Measurements from ENCODE around the gene CEP41. TPM values are rescaled to one million over a fixed set of nuclear protein-coding genes. Genes with fewer than 3 reads are reported as not detected.

The CEP41 gene
- total and polyA plus RNA-seq, 10 of the 15 experiments (the other 5 are each of a cell fraction or from before 2014, with no cell fraction given) = 11.4 to 43.0 (median 24.7) TPM

DNA sequence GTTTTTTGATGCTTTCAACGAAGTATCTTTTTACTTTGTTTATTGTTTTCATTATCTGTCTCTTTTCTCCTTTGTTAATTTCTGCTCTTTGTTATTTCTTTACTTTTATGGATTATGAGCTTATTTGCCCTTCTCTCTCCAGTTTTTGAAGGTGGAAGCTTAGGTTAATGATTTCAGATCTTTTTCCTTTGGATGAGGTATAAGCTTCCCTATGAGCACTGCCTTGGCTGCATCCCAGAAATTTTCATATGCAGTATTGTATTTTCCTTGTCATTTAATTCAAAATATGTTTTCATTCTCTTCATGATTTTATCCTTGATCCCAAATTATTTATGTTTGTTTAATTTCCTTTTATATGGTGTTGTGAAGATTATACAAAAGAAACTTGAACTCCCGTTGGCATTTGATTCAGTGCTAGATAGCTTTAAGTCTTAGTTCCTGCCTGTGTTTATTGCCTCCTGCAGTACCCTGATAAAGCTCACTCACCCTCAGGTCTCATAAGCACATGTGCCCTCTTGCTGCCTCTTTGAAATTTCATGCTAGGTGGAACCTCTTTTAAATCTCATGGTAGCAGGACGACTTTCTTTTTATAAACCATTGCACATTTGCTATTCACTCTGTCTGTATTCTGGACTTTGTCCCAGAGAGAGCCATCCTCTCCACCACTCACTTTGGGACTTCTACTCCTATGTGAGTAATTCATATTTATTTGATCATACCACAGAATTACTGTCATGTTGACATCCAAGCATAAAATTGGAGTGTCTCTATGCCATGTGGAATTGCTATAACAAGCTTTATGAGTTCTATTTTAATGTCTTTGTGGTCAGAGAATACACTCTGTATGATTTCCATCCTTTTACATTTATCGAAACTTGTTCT, 23.0 kb upstream of the CEP41 start:
- WGBS (ENCODE audit: insufficient coverage, insufficient replicate concordance, low lambda C conversion rate, missing lambda C conversion rate) = 41% methylated on average over 4 of the region's 4 CpGs
- FAIRE-seq (no peak), ATAC-seq (no peak), DNase-seq (ENCODE audit: low read depth, low spot score) (no peak)
- TF ChIP-seq RAD51 (IDR thresholded peaks at IDR 0.05) = no peak
- TF ChIP-seq, protein P1, sequence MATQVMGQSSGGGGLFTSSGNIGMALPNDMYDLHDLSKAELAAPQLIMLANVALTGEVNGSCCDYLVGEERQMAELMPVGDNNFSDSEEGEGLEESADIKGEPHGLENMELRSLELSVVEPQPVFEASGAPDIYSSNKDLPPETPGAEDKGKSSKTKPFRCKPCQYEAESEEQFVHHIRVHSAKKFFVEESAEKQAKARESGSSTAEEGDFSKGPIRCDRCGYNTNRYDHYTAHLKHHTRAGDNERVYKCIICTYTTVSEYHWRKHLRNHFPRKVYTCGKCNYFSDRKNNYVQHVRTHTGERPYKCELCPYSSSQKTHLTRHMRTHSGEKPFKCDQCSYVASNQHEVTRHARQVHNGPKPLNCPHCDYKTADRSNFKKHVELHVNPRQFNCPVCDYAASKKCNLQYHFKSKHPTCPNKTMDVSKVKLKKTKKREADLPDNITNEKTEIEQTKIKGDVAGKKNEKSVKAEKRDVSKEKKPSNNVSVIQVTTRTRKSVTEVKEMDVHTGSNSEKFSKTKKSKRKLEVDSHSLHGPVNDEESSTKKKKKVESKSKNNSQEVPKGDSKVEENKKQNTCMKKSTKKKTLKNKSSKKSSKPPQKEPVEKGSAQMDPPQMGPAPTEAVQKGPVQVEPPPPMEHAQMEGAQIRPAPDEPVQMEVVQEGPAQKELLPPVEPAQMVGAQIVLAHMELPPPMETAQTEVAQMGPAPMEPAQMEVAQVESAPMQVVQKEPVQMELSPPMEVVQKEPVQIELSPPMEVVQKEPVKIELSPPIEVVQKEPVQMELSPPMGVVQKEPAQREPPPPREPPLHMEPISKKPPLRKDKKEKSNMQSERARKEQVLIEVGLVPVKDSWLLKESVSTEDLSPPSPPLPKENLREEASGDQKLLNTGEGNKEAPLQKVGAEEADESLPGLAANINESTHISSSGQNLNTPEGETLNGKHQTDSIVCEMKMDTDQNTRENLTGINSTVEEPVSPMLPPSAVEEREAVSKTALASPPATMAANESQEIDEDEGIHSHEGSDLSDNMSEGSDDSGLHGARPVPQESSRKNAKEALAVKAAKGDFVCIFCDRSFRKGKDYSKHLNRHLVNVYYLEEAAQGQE (IDR thresholded peaks at IDR 0.05; ENCODE audit: low read depth, low read length) = no peak
- no peak overlapping the region for H2AFZ ChIP-seq (ENCODE audit: control insufficient read depth, low read depth, low read length)
- no peaks in the 10 kb centered on the region for H3K79me2 ChIP-seq (ENCODE audit: control insufficient read depth, insufficient read depth, low read length)
- intact Hi-C loops (cut with micrococcal nuclease; ENCODE audit: unreplicated experiment) (no loop called here), in situ Hi-C loops (cut with MboI) (no loop called here)
- no peak overlapping the region for H3K27ac ChIP-seq (ENCODE audit: control insufficient read depth, insufficient read depth)
- no peaks in the 10 kb centered on the region for H3K4me1 ChIP-seq (ENCODE audit: control insufficient read depth, insufficient read depth, low read length)
- RAD21 ChIA-PET (ENCODE audit: unreplicated experiment) = interaction anchor here (1.1 kb wide), 1 partner anchor 9 kb away, joined by 3 read pairs; no protein-coding TSS in a partner anchor
- H3K9me3 ChIP-seq (replicated peaks; ENCODE audit: control insufficient read depth, insufficient read depth, low read length) = peaks cover 3% of the 10 kb centered on the region; the same call in 2 of the 3 replicates
- H3K4me3 ChIP-seq = no peak overlapping the region
- no peaks in the 10 kb centered on the region; a peak in 1 of 4 replicates for H3K27me3 ChIP-seq (replicated peaks in 1 of 2; ENCODE audit: control insufficient read depth in 2 of 2, insufficient read depth in 2 of 2, low read length in 1 of 2)
- SMC1A ChIA-PET (ENCODE audit: uncharacterized antibody, unreplicated experiment) = interaction anchor here (0.7 to 1.1 kb wide), 2 partner anchors 13 to 40 kb away, joined by 3 to 5 read pairs; no protein-coding TSS in a partner anchor
- no TSS peak for BruUV-seq (replicated peaks)
- H3K9ac ChIP-seq (ENCODE audit: control insufficient read depth, insufficient read depth, low read length) = no peak overlapping the region
- H4K20me1 ChIP-seq (ENCODE audit: control insufficient read depth, insufficient read depth) = no peaks in the 10 kb centered on the region
- CTCF ChIA-PET = interaction anchor here (0.8 to 1.2 kb wide), 4 partner anchors 8 to 51 kb away, joined by 3 read pairs; no protein-coding TSS in a partner anchor
- H3K36me3 ChIP-seq (ENCODE audit: control insufficient read depth in 2 of 2, insufficient read depth in 2 of 2, low read length in 1 of 2) = no peaks in the 10 kb centered on the region
- no peak overlapping the region for H3K4me2 ChIP-seq (ENCODE audit: control insufficient read depth, insufficient read depth)
- POLR2A ChIA-PET = interaction anchor here (0.5 kb wide), 1 partner anchor 46 kb away, joined by 3 read pairs; no protein-coding TSS in a partner anchor

All from GM12878 (cell line).